ENCODE data around the gene STIM2. TPM values are rescaled to one million over a fixed set of nuclear protein-coding genes. Genes with fewer than 3 reads are reported as not detected.
"Not testable (repeated sequence)": the region's sequence is repeated elsewhere in the genome, so short reads cannot be mapped to it uniquely, and the experiment has no call there.

Gene STIM2
- polyA plus RNA-seq, 2 donors: 3.4 to 5.1 TPM

DNA sequence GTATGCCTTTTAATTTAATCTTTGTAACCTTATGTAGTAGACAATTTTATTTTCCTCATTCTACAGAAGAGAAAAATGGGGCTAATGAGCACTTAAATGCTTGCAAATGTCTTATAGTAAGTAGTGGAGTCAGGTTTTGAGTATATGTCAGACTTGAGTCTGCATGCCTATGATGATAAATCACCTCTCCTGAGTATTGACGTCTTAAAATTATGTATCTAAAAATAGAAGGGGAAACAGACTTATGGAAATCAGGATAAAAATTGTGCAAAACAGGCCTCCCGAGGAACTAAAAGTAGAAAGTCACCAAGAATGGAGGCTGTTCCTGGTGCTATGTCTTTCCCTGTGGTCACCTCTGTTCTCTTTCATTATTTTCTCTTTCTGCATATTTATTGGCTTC, 92.7 kb downstream of the STIM2 start:
- Histone ChIP-seq H3K4me1 (ENCODE audit: control insufficient read depth in 2 of 2, insufficient read depth in 2 of 2, low read length in 1 of 2) (no peaks in the 10 kb centered on the region), H3K4me3 (ENCODE audit: low read depth in 1 of 2, low read length in 2 of 2) (no peak overlapping the region), H3K27me3 (ENCODE audit: control insufficient read depth in 1 of 2, insufficient read depth in 2 of 2, low read length in 2 of 2) (no peaks in the 10 kb centered on the region), H3K9me3 (ENCODE audit: control insufficient read depth in 2 of 2, insufficient read depth in 1 of 2, low read depth in 1 of 2, low read length in 1 of 2) (no peaks in the 10 kb centered on the region), H3K27ac (ENCODE audit: low read depth in 2 of 2, low read length in 1 of 2) (no peak overlapping the region), H3K36me3 (ENCODE audit: control insufficient read depth in 2 of 2, insufficient read depth in 2 of 2, low read length in 1 of 2) (no peaks in the 10 kb centered on the region)
- WGBS, 2 donors: 63 to 66% methylated on average over 2 of the region's 2 CpGs

DNA sequence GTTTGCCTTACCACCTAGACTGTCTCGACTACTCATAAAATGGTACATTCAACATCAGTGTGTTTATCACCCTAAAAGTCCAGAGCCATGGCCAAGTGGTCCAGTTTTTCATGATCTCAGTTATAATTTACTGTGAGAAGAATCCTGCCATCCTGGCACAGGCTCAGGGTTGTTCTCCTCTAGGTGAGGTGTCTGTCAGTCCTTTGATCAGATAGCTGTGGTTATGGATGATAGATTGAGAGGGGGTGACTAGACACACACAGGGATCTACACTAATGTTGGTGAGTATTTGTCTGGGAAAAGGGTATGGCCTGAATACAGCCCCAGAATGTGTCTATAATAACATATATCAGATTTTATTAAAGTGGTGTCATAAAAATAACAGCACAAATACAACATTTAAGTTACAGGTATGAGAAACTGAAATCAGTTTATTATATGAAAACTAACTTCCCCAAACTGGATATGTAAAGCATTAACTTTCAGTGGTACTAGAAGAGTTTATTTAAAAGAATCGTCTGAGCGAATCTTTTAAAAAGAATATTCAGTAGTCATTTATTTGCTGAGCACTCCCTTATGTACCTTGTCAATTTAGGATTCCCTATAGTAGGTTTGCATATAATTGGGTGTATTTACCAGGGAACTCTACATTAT, 93.3 kb downstream of the STIM2 start:
- no peaks in the 10 kb centered on the region for H3K4me1 ChIP-seq (ENCODE audit: control insufficient read depth in 2 of 2, insufficient read depth in 2 of 2, low read length in 1 of 2)
- no peak overlapping the region for H3K27ac ChIP-seq (ENCODE audit: low read depth in 2 of 2, low read length in 1 of 2)
- H3K9me3 ChIP-seq (ENCODE audit: control insufficient read depth in 2 of 2, insufficient read depth in 1 of 2, low read depth in 1 of 2, low read length in 1 of 2): no peaks in the 10 kb centered on the region
- H3K36me3 ChIP-seq (ENCODE audit: control insufficient read depth in 2 of 2, insufficient read depth in 2 of 2, low read length in 1 of 2): no peaks in the 10 kb centered on the region
- no peak overlapping the region for H3K4me3 ChIP-seq (ENCODE audit: low read depth in 1 of 2, low read length in 2 of 2)
- H3K27me3 ChIP-seq (ENCODE audit: control insufficient read depth in 1 of 2, insufficient read depth in 2 of 2, low read length in 2 of 2): no peaks in the 10 kb centered on the region
- WGBS, 2 donors: 84 to 91% methylated on average over 3 of the region's 3 CpGs

DNA sequence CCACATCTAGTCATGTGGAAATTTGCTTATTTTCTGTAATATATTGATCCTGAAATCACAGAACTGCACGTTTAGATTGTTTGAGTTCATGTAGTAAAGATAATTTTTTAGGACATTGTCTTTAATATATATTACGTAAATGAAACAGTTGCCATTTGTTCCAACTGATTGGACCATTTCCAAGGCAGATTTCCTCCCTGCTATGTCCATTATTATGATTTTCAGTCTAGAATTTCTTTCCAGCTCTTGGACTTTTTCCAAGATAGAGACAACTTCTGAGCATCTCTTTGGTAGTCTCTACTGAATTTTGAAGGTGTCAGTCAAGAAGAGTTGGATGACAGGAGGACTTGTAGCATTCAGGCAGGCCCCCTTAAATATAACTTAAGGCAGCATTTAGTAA, 94.6 kb downstream of the STIM2 start:
- no peaks in the 10 kb centered on the region for H3K27me3 ChIP-seq (ENCODE audit: control insufficient read depth in 1 of 2, insufficient read depth in 2 of 2, low read length in 2 of 2)
- 0 to 16% methylated on average over 2 of the region's 2 CpGs for WGBS, 2 donors
- no peaks in the 10 kb centered on the region for H3K36me3 ChIP-seq (ENCODE audit: control insufficient read depth in 2 of 2, insufficient read depth in 2 of 2, low read length in 1 of 2)
- H3K9me3 ChIP-seq (ENCODE audit: control insufficient read depth in 2 of 2, insufficient read depth in 1 of 2, low read depth in 1 of 2, low read length in 1 of 2): no peaks in the 10 kb centered on the region
- no peak overlapping the region for H3K4me3 ChIP-seq (ENCODE audit: low read depth in 1 of 2, low read length in 2 of 2)
- H3K27ac ChIP-seq (ENCODE audit: low read depth in 2 of 2, low read length in 1 of 2): no peak overlapping the region
- H3K4me1 ChIP-seq (ENCODE audit: control insufficient read depth in 2 of 2, insufficient read depth in 2 of 2, low read length in 1 of 2): no peaks in the 10 kb centered on the region

- Histone ChIP-seq H3K36me3 (ENCODE audit: control insufficient read depth in 2 of 2, insufficient read depth in 2 of 2, low read length in 1 of 2) (no peaks in the 10 kb centered on the region), H3K4me1 (ENCODE audit: control insufficient read depth in 2 of 2, insufficient read depth in 2 of 2, low read length in 1 of 2) (no peaks in the 10 kb centered on the region), H3K27ac (ENCODE audit: low read depth in 2 of 2, low read length in 1 of 2) (no peak overlapping the region), H3K27me3 (ENCODE audit: control insufficient read depth in 1 of 2, insufficient read depth in 2 of 2, low read length in 2 of 2) (no peaks in the 10 kb centered on the region), H3K4me3 (ENCODE audit: low read depth in 1 of 2, low read length in 2 of 2) (no peak overlapping the region), H3K9me3 (ENCODE audit: control insufficient read depth in 2 of 2, insufficient read depth in 1 of 2, low read depth in 1 of 2, low read length in 1 of 2) (no peaks in the 10 kb centered on the region)
- WGBS, 2 donors: 81 to 92% methylated on average over 4 of the region's 4 CpGs
Observed at GRCh38 chr4:26958925-26959653, 98.4 kb downstream of the STIM2 start.

- WGBS, 2 donors: 37 to 45% methylated on average over 1 of the region's 1 CpG
- Histone ChIP-seq H3K9me3 (ENCODE audit: control insufficient read depth in 2 of 2, insufficient read depth in 1 of 2, low read depth in 1 of 2, low read length in 1 of 2) (no peaks in the 10 kb centered on the region), H3K4me3 (ENCODE audit: low read depth in 1 of 2, low read length in 2 of 2) (no peak overlapping the region), H3K27ac (ENCODE audit: low read depth in 2 of 2, low read length in 1 of 2) (no peak overlapping the region), H3K36me3 (ENCODE audit: control insufficient read depth in 2 of 2, insufficient read depth in 2 of 2, low read length in 1 of 2) (no peaks in the 10 kb centered on the region), H3K4me1 (ENCODE audit: control insufficient read depth in 2 of 2, insufficient read depth in 2 of 2, low read length in 1 of 2) (no peaks in the 10 kb centered on the region), H3K27me3 (ENCODE audit: control insufficient read depth in 1 of 2, insufficient read depth in 2 of 2, low read length in 2 of 2) (no peaks in the 10 kb centered on the region)
Observed at GRCh38 chr4:26959654-26960047, 99.0 kb downstream of the STIM2 start.

DNA sequence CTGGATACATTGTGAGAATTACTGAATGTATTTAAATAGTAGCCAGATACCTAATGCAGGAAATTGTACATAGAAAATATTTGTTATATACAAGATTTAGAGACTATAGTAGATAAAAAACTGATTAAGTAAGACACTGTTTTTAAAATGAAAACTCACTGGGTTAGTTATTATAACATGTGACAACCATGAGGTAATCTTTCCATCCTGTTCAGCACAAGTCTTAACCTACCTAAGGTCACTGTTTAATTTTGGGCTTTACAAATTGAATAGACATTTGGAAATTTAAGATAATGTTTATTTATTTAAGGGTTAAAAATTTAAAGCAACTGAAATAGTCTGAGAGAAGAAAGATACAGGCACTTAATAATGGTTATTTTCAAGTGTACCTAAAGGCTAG, 102.1 kb downstream of the STIM2 start:
- H3K4me1 ChIP-seq (ENCODE audit: control insufficient read depth in 2 of 2, insufficient read depth in 2 of 2, low read length in 1 of 2): no peaks in the 10 kb centered on the region
- no peak overlapping the region for H3K27ac ChIP-seq (ENCODE audit: low read depth in 2 of 2, low read length in 1 of 2)
- H3K27me3 ChIP-seq (ENCODE audit: control insufficient read depth in 1 of 2, insufficient read depth in 2 of 2, low read length in 2 of 2): no peaks in the 10 kb centered on the region
- H3K9me3 ChIP-seq (ENCODE audit: control insufficient read depth in 2 of 2, insufficient read depth in 1 of 2, low read depth in 1 of 2, low read length in 1 of 2): no peaks in the 10 kb centered on the region
- H3K36me3 ChIP-seq (ENCODE audit: control insufficient read depth in 2 of 2, insufficient read depth in 2 of 2, low read length in 1 of 2): no peaks in the 10 kb centered on the region
- H3K4me3 ChIP-seq (ENCODE audit: low read depth in 1 of 2, low read length in 2 of 2): no peak overlapping the region

DNA sequence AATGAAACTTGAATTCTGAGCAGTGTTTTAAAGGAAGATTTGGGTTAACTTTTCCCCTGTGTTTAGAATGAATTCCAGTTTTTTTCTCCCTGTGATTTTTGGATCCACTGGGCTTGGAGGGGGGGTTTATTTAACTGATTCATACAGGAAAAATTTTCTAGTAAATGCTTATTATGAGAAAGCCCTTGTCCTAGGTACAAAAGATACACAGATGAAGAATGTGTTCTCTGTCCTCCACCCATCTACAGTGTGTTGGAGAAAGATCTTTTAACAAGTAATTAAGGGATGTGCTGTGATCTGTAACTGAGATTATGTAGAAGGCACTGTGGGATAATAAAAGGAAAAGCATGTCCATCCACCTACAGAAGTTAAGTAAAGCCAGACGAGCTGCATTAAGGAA, 103.9 kb downstream of the STIM2 start:
- Histone ChIP-seq H3K9me3 (ENCODE audit: control insufficient read depth in 2 of 2, insufficient read depth in 1 of 2, low read depth in 1 of 2, low read length in 1 of 2) (no peaks in the 10 kb centered on the region), H3K4me3 (ENCODE audit: low read depth in 1 of 2, low read length in 2 of 2) (no peak overlapping the region), H3K27me3 (ENCODE audit: control insufficient read depth in 1 of 2, insufficient read depth in 2 of 2, low read length in 2 of 2) (no peaks in the 10 kb centered on the region), H3K4me1 (ENCODE audit: control insufficient read depth in 2 of 2, insufficient read depth in 2 of 2, low read length in 1 of 2) (no peaks in the 10 kb centered on the region), H3K27ac (ENCODE audit: low read depth in 2 of 2, low read length in 1 of 2) (no peak overlapping the region), H3K36me3 (ENCODE audit: control insufficient read depth in 2 of 2, insufficient read depth in 2 of 2, low read length in 1 of 2) (no peaks in the 10 kb centered on the region)
- WGBS, 2 donors: 43 to 48% methylated on average over 1 of the region's 1 CpG

DNA sequence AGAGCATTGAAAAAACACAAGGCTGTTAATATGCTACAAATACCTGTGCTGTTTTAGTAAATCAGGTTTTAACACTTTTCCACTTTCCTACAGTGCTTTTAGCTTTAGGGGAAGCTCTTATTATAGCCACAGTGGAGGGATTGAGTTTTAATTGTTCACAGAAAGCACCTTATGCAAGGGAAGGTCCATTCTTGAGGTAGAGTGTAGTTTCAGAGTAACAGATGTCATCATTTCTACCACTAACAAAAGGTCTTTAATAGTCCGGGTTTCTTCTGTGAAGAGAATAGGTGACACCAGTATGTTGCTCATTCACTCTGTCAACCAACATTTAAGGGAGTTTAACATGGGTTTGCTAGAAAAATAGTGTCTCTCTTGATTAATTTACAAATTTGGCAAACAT, 104.4 kb downstream of the STIM2 start:
- 61 to 78% methylated on average over 1 of the region's 1 CpG for WGBS, 2 donors

DNA sequence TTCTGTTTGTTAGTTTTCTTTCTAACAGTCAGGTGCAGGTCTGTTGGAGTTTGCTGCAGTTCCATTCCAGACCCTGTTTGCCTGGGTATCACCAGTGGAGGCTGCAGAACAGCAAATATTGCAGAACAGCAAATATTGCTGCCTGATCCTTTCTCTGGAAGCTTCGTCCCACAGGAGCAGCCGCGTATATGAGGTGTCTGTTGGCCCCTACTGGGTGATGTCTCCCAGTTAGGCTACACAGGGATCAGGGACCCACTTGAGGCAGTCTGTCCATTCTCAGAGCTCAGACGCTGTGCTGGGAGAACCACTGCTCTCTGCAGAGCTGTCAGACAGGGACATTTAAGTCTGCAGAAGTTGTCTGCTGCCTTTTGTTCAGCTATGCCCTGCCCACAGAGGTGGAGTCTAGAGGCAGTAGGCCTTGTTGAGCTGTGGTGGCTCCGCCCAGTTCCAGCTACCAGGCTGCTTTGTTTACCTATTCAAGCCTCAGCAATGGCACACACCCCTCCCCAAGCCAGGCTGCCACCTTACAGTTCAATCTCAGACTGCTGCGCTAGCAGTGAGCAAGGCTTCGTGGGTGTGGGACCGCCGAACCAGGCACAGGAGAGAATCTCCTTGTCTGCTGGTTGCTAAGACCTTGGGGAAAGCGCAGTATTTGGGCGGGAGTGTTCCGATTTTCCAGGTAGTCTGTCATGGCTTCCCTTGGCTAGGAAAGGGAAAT, 115.0 kb downstream of the STIM2 start:
- WGBS, 2 donors: 96 to 98% methylated on average over 12 of the region's 12 CpGs
- not testable (repeated sequence) for H3K36me3 ChIP-seq (ENCODE audit: control insufficient read depth in 2 of 2, insufficient read depth in 2 of 2, low read length in 1 of 2); H3K27me3 ChIP-seq (ENCODE audit: control insufficient read depth in 1 of 2, insufficient read depth in 2 of 2, low read length in 2 of 2)

More for the DNA sequence above, 104.4 kb downstream of the STIM2 start:
- H3K27me3 ChIP-seq (ENCODE audit: control insufficient read depth in 1 of 2, insufficient read depth in 2 of 2, low read length in 2 of 2): no peaks in the 10 kb centered on the region
- H3K36me3 ChIP-seq (ENCODE audit: control insufficient read depth in 2 of 2, insufficient read depth in 2 of 2, low read length in 1 of 2): no peaks in the 10 kb centered on the region
- no peaks in the 10 kb centered on the region for H3K4me1 ChIP-seq (ENCODE audit: control insufficient read depth in 2 of 2, insufficient read depth in 2 of 2, low read length in 1 of 2)
- H3K9me3 ChIP-seq (ENCODE audit: control insufficient read depth in 2 of 2, insufficient read depth in 1 of 2, low read depth in 1 of 2, low read length in 1 of 2): no peaks in the 10 kb centered on the region
- no peak overlapping the region for H3K4me3 ChIP-seq (ENCODE audit: low read depth in 1 of 2, low read length in 2 of 2)
- no peak overlapping the region for H3K27ac ChIP-seq (ENCODE audit: low read depth in 2 of 2, low read length in 1 of 2)

More for the DNA sequence above, 115.0 kb downstream of the STIM2 start:
- not testable (repeated sequence) for H3K4me1 ChIP-seq (ENCODE audit: control insufficient read depth in 2 of 2, insufficient read depth in 2 of 2, low read length in 1 of 2); H3K9me3 ChIP-seq (ENCODE audit: control insufficient read depth in 2 of 2, insufficient read depth in 1 of 2, low read depth in 1 of 2, low read length in 1 of 2); H3K4me3 ChIP-seq (ENCODE audit: low read depth in 1 of 2, low read length in 2 of 2); H3K27ac ChIP-seq (ENCODE audit: low read depth in 2 of 2, low read length in 1 of 2)

Measured in esophagus (tissue), 2 donors.